MM.1S (cell line): Measurements from ENCODE around the gene ADTRP.

Experiments used
- EZH2 ChIP-seq: fragments of 300-600 bp; sonication (generic); optimal IDR thresholded peaks from 2 replicates; pipeline ENCODE3; 2017; ENCODE audit warnings: low read depth, mild to moderate bottlenecking, antibody characterized with exemption, low read length, mixed read lengths
- TF ChIP-seq, protein P1 (sequence below): fragments of 300-600 bp; sonication (generic); IDR thresholded peaks from 2 replicates; pipeline ENCODE4 v1.5.1; 2016; ENCODE audit warnings: antibody characterized with exemption, low read length, mixed read lengths

DNA sequence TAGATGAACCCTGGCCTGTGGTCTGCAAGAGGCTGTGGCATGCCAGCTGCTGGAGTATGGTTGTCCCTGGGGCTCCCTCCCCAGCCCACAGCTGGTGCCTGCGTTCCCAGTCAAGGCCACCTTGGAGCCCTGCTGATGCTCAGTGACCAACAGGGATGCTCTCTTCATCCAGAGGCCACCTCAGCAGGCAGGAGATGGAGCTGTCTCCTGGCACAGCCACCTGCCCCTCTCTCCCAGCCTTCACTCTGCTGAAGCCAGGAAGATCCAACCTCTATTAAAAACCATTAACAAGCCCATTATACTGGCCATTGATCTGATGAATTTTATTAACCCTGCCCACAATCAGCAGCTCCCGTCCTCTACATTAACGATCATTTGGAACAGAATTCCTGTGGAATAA is 40.4 kb downstream of the ADTRP start:
- TF ChIP-seq, protein P1, sequence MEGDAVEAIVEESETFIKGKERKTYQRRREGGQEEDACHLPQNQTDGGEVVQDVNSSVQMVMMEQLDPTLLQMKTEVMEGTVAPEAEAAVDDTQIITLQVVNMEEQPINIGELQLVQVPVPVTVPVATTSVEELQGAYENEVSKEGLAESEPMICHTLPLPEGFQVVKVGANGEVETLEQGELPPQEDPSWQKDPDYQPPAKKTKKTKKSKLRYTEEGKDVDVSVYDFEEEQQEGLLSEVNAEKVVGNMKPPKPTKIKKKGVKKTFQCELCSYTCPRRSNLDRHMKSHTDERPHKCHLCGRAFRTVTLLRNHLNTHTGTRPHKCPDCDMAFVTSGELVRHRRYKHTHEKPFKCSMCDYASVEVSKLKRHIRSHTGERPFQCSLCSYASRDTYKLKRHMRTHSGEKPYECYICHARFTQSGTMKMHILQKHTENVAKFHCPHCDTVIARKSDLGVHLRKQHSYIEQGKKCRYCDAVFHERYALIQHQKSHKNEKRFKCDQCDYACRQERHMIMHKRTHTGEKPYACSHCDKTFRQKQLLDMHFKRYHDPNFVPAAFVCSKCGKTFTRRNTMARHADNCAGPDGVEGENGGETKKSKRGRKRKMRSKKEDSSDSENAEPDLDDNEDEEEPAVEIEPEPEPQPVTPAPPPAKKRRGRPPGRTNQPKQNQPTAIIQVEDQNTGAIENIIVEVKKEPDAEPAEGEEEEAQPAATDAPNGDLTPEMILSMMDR = no peak
- no peak for TF ChIP-seq EZH2
